Measurements from ENCODE around the gene NDUFS2.

DNA sequence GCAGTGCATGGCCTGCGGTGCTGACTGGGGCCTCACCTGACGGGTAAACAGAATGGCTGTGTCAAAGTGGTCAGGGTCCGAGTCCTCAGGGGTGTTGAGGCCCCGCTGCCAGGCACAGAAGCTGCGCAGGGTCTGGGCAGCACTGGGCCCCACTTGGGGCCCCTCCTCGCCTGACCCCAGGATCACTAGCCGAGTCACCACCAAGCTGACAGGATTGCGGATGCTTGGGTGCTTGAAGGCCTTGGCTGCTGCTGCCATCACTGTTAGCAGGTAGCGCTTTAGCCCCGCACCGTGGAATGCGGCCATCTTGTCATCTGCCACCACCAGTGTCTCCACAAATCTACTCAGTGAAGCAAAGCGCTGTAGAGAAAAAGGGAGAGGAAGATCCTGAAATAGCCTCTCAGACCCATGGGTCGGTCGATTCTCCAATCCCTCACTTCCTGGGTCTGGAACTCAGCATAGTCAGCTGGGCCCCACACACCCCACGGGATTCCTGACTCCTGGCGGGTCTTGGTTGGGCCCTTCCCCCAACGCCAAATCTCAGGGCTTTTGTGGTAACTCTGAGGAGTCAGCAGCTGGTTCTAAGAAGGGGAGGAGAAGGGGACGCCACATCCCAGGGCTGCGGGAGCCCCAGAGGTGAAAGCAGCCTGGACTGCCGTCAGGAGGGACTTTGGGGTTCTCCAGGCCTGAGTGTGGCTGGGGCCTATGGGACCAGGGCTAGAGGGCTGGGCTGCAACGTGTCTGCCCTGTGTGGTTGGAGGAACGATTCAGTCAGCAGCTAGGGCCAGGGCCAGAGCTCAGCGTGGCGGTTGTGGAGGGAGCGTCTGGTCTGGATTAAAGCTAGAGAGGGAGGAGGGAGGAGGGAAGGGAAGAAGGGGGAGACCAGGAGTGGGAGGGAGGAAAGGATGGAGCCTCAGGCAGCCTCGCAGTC lies 5.4 kb upstream of the NDUFS2 start:
- TF ChIP-seq EP300 (IDR thresholded peaks at IDR 0.05; ENCODE audit: borderline replicate concordance) (no peak), CEBPB (IDR thresholded peaks at IDR 0.05) (no peak), YY1 (IDR thresholded peaks at IDR 0.05; ENCODE audit: low read depth) (no peak), NFIC (IDR thresholded peaks at IDR 0.05) (no peak), RAD21 (IDR thresholded peaks at IDR 0.05; ENCODE audit: low read depth) (no peak), CREB1 (IDR thresholded peaks at IDR 0.05; ENCODE audit: low read depth) (no peak), TAF1 (IDR thresholded peaks at IDR 0.05; ENCODE audit: low read depth) (no peak), TEAD4 (IDR thresholded peaks at IDR 0.05) (no peak), TCF12 (IDR thresholded peaks at IDR 0.05; ENCODE audit: low read depth) (no peak)
- TF ChIP-seq, protein P1, sequence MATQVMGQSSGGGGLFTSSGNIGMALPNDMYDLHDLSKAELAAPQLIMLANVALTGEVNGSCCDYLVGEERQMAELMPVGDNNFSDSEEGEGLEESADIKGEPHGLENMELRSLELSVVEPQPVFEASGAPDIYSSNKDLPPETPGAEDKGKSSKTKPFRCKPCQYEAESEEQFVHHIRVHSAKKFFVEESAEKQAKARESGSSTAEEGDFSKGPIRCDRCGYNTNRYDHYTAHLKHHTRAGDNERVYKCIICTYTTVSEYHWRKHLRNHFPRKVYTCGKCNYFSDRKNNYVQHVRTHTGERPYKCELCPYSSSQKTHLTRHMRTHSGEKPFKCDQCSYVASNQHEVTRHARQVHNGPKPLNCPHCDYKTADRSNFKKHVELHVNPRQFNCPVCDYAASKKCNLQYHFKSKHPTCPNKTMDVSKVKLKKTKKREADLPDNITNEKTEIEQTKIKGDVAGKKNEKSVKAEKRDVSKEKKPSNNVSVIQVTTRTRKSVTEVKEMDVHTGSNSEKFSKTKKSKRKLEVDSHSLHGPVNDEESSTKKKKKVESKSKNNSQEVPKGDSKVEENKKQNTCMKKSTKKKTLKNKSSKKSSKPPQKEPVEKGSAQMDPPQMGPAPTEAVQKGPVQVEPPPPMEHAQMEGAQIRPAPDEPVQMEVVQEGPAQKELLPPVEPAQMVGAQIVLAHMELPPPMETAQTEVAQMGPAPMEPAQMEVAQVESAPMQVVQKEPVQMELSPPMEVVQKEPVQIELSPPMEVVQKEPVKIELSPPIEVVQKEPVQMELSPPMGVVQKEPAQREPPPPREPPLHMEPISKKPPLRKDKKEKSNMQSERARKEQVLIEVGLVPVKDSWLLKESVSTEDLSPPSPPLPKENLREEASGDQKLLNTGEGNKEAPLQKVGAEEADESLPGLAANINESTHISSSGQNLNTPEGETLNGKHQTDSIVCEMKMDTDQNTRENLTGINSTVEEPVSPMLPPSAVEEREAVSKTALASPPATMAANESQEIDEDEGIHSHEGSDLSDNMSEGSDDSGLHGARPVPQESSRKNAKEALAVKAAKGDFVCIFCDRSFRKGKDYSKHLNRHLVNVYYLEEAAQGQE (IDR thresholded peaks at IDR 0.05; ENCODE audit: low read depth), result no peak
- TF ChIP-seq, protein P2, sequence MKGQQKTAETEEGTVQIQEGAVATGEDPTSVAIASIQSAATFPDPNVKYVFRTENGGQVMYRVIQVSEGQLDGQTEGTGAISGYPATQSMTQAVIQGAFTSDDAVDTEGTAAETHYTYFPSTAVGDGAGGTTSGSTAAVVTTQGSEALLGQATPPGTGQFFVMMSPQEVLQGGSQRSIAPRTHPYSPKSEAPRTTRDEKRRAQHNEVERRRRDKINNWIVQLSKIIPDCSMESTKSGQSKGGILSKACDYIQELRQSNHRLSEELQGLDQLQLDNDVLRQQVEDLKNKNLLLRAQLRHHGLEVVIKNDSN (IDR thresholded peaks at IDR 0.05), result no peak

All from Ishikawa (cell line).